ENCODE data around the gene TMEM117. TPM values are rescaled to one million over a fixed set of nuclear protein-coding genes. Genes with fewer than 3 reads are reported as not detected.

Gene TMEM117
- total and polyA plus RNA-seq, 10 of the 15 experiments (the other 5 are each of a cell fraction or from before 2014, with no cell fraction given) = 3.1 to 8.2 (median 6.1) TPM

GRCh38 chr12:44184499-44185206 lies 348.8 kb downstream of the TMEM117 start:
- peak overlapping the region; percentile 55 for H3K4me2 ChIP-seq (ENCODE audit: control insufficient read depth, insufficient read depth)
- ATAC-seq = peak; percentile 88
- H3K9ac ChIP-seq (ENCODE audit: control insufficient read depth, insufficient read depth, low read length) = peak overlapping the region; percentile 16; the same call in 1 of the 2 replicates
- no peaks in the 10 kb centered on the region for H3K79me2 ChIP-seq (ENCODE audit: control insufficient read depth, insufficient read depth, low read length)
- ChIA-PET SMC1A (ENCODE audit: uncharacterized antibody, unreplicated experiment) (interaction anchor here (0.6 to 2.0 kb wide), 8 partner anchors 9 to 123 kb away, joined by 3 to 9 read pairs (median 3); no protein-coding TSS in a partner anchor), RAD21 (ENCODE audit: unreplicated experiment) (no interaction called here), POLR2A (no interaction called here), CTCF (interaction anchor here (0.6 to 1.1 kb wide), 2 partner anchors 8 to 341 kb away, joined by 3 to 4 read pairs; no protein-coding TSS in a partner anchor)
- H3K27me3 ChIP-seq (replicated peaks in 1 of 2; ENCODE audit: control insufficient read depth in 2 of 2, insufficient read depth in 2 of 2, low read length in 1 of 2) = no peaks in the 10 kb centered on the region
- peak overlapping the region; percentile 9; the same call in 1 of the 2 replicates for H3K4me3 ChIP-seq
- WGBS (ENCODE audit: insufficient coverage, insufficient replicate concordance, low lambda C conversion rate, missing lambda C conversion rate) = 24% methylated on average over 4 of the region's 4 CpGs
- H3K27ac ChIP-seq (ENCODE audit: control insufficient read depth, insufficient read depth) = no peak overlapping the region
- peaks cover 18% of the 10 kb centered on the region; the same call in 1 of the 2 replicates for H3K4me1 ChIP-seq (ENCODE audit: control insufficient read depth, insufficient read depth, low read length)
- peak; percentile 83 for FAIRE-seq
- no peaks in the 10 kb centered on the region for H3K36me3 ChIP-seq (ENCODE audit: control insufficient read depth in 2 of 2, insufficient read depth in 2 of 2, low read length in 1 of 2)
- no TSS peak for BruUV-seq (replicated peaks)
- intact Hi-C loops (cut with micrococcal nuclease; ENCODE audit: unreplicated experiment) = no loop called here
- DNase-seq (ENCODE audit: low read depth, low spot score) = peak; percentile 33
- H3K9me3 ChIP-seq (replicated peaks; ENCODE audit: control insufficient read depth, insufficient read depth, low read length) = no peaks in the 10 kb centered on the region
- peak overlapping the region; percentile 63 for H2AFZ ChIP-seq (ENCODE audit: control insufficient read depth, low read depth, low read length)
- in situ Hi-C loops (cut with MboI) = no loop called here
- H4K20me1 ChIP-seq (ENCODE audit: control insufficient read depth, insufficient read depth) = no peaks in the 10 kb centered on the region
- TF ChIP-seq, protein P1, sequence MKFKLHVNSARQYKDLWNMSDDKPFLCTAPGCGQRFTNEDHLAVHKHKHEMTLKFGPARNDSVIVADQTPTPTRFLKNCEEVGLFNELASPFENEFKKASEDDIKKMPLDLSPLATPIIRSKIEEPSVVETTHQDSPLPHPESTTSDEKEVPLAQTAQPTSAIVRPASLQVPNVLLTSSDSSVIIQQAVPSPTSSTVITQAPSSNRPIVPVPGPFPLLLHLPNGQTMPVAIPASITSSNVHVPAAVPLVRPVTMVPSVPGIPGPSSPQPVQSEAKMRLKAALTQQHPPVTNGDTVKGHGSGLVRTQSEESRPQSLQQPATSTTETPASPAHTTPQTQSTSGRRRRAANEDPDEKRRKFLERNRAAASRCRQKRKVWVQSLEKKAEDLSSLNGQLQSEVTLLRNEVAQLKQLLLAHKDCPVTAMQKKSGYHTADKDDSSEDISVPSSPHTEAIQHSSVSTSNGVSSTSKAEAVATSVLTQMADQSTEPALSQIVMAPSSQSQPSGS (IDR thresholded peaks at IDR 0.05; ENCODE audit: low read length) = 0 out of 2 replicates have a peak, but pooled peaks have one; percentile 33
- TF ChIP-seq, protein P2, sequence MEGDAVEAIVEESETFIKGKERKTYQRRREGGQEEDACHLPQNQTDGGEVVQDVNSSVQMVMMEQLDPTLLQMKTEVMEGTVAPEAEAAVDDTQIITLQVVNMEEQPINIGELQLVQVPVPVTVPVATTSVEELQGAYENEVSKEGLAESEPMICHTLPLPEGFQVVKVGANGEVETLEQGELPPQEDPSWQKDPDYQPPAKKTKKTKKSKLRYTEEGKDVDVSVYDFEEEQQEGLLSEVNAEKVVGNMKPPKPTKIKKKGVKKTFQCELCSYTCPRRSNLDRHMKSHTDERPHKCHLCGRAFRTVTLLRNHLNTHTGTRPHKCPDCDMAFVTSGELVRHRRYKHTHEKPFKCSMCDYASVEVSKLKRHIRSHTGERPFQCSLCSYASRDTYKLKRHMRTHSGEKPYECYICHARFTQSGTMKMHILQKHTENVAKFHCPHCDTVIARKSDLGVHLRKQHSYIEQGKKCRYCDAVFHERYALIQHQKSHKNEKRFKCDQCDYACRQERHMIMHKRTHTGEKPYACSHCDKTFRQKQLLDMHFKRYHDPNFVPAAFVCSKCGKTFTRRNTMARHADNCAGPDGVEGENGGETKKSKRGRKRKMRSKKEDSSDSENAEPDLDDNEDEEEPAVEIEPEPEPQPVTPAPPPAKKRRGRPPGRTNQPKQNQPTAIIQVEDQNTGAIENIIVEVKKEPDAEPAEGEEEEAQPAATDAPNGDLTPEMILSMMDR (IDR thresholded peaks at IDR 0.05 in 2 of 3, conservative IDR thresholded peaks at IDR 0.05 in 1 of 3; ENCODE audit: control insufficient read depth in 2 of 3, extremely low read depth in 1 of 3, insufficient read depth in 1 of 3, low read depth in 3 of 3, low read length in 3 of 3) = no peak
- TF ChIP-seq IKZF2 (IDR thresholded peaks at IDR 0.05) (peak in 1 of 2 experiments; percentile 53; a peak in 1 of 4 replicates), CBX5 (IDR thresholded peaks at IDR 0.05; ENCODE audit: low read depth) (0 out of 2 replicates have a peak, but pooled peaks have one; percentile 40), CBFB (IDR thresholded peaks at IDR 0.05; ENCODE audit: low read depth) (peak; percentile 63; the same call in 1 of the 2 replicates), IKZF1 (conservative IDR thresholded peaks at IDR 0.05) (0 out of 2 replicates have a peak, but pooled peaks have one; percentile 12), RELB (IDR thresholded peaks at IDR 0.05; ENCODE audit: low read depth) (no peak), TCF3 (IDR thresholded peaks at IDR 0.05; ENCODE audit: borderline replicate concordance, insufficient read depth, low read depth, low read length) (no peak), TAF1 (IDR thresholded peaks at IDR 0.05; ENCODE audit: borderline replicate concordance, low read depth, low read length) (no peak), GABPA (IDR thresholded peaks at IDR 0.05; ENCODE audit: low read depth) (0 out of 2 replicates have a peak, but pooled peaks have one; percentile 12), EP300 (IDR thresholded peaks at IDR 0.05; ENCODE audit: borderline replicate concordance in 1 of 2, control insufficient read depth in 1 of 2, low read depth in 2 of 2, low read length in 2 of 2) (no peak), NFIC (IDR thresholded peaks at IDR 0.05; ENCODE audit: low read depth, low read length) (peak; percentile 45; the same call in 1 of the 2 replicates), CREB1 (IDR thresholded peaks at IDR 0.05; ENCODE audit: low read depth) (0 out of 2 replicates have a peak, but pooled peaks have one; percentile 30), MTA3 (IDR thresholded peaks at IDR 0.05; ENCODE audit: borderline replicate concordance, low read length) (peak; percentile 63; the same call in 1 of the 2 replicates), ZBTB33 (IDR thresholded peaks at IDR 0.05) (no peak), ZNF274 (IDR thresholded peaks at IDR 0.05; ENCODE audit: insufficient read depth, insufficient read length) (no peak)
